ENCODE results near the gene ALAS2. TPM values are rescaled to one million over a fixed set of nuclear protein-coding genes. Genes with fewer than 3 reads are reported as not detected.
"Not testable (repeated sequence)": the region's sequence is repeated elsewhere in the genome, so short reads cannot be mapped to it uniquely, and the experiment has no call there.

The ALAS2 gene
- total RNA-seq, result not detected

- no peak for ATAC-seq
Measured at GRCh38 chrX:55030271-55031205, at the start of gene ALAS2. Gene ALAS2 (minus strand): TSS chrX:55030977. CDS start chrX:55026000, 4,977 bp downstream.

- no peak for ATAC-seq
Measured at GRCh38 chrX:55074851-55075467, 44.2 kb upstream of the ALAS2 start, which contains the start of gene PAGE2B. Gene PAGE2B (plus strand): TSS chrX:55075030. CDS start chrX:55076042, 1,012 bp downstream.

- no peak for ATAC-seq
Measured at GRCh38 chrX:55072286-55072685, 41.5 kb upstream of the ALAS2 start.

GRCh38 chrX:55067180-55067579 lies 36.4 kb upstream of the ALAS2 start:
- not testable (repeated sequence) for ATAC-seq

- peak; percentile 61 for ATAC-seq
Measured at GRCh38 chrX:55057675-55058249, 27.0 kb upstream of the ALAS2 start.

GRCh38 chrX:55056820-55057674 lies 26.3 kb upstream of the ALAS2 start:
- no peak for ATAC-seq

GRCh38 chrX:55050599-55050998 lies 19.8 kb upstream of the ALAS2 start:
- not testable (repeated sequence) for ATAC-seq

GRCh38 chrX:55041514-55041913 lies 10.7 kb upstream of the ALAS2 start:
- ATAC-seq, result no peak

- no peak for ATAC-seq
Measured at GRCh38 chrX:55039471-55039870, 8.7 kb upstream of the ALAS2 start.

GRCh38 chrX:55033429-55033828 lies 2.7 kb upstream of the ALAS2 start:
- no peak for ATAC-seq

- ATAC-seq, result no peak
Measured at GRCh38 chrX:55029291-55029690, 1.5 kb downstream of the ALAS2 start.

GRCh38 chrX:55028611-55029010 lies 2.2 kb downstream of the ALAS2 start:
- no peak for ATAC-seq

- ATAC-seq, result no peak
Measured at GRCh38 chrX:55028040-55028439, 2.7 kb downstream of the ALAS2 start.

- no peak for ATAC-seq
Measured at GRCh38 chrX:55026840-55027239, 3.9 kb downstream of the ALAS2 start.

GRCh38 chrX:55026143-55026542 lies 4.6 kb downstream of the ALAS2 start:
- ATAC-seq, result no peak

GRCh38 chrX:55014897-55015299 lies 15.9 kb downstream of the ALAS2 start:
- no peak for ATAC-seq

GRCh38 chrX:55011294-55011693 lies 19.5 kb downstream of the ALAS2 start:
- ATAC-seq, result no peak

- ATAC-seq, result peak; percentile 70
Measured at GRCh38 chrX:55008571-55009358, 22.0 kb downstream of the ALAS2 start.

- ATAC-seq, result peak; percentile 78
Measured at GRCh38 chrX:55007656-55008055, 23.1 kb downstream of the ALAS2 start.

- ATAC-seq, result peak; percentile 87
Measured at GRCh38 chrX:55006827-55007621, 23.8 kb downstream of the ALAS2 start.

- no peak for ATAC-seq
Measured at GRCh38 chrX:55005256-55005655, 25.5 kb downstream of the ALAS2 start.

All from esophagus mucosa (tissue), 1 donor.